Loucy (cell line): ENCODE data around the gene TFDP1.

ENCODE experiments used
- H2AFZ ChIP-seq: fragments of 200-600 bp; sonication (generic); 2 replicates; pipeline ENCODE4 v1.6.0; 2016; ENCODE audit warnings: antibody characterized with exemption, mild to moderate bottlenecking, low read length, moderate library complexity
- H3F3A ChIP-seq: fragments of 200-600 bp; 2 replicates; pipeline ENCODE4 v1.6.0; 2016; ENCODE audit warnings: antibody characterized with exemption, low read depth, mild to moderate bottlenecking
- H3K27me3 ChIP-seq: fragments of 200-600 bp; sonication (generic); 2 replicates; pipeline ENCODE4 v1.6.1; 2014; ENCODE audit warnings: low read length, mild to moderate bottlenecking; ENCODE audit not compliant: insufficient read depth, poor library complexity, severe bottlenecking
- H3K36me3 ChIP-seq: fragments of 200-600 bp; sonication (generic); 2 replicates; pipeline ENCODE4 v1.6.1; 2016; ENCODE audit warnings: low read length; ENCODE audit not compliant: insufficient read depth
- H3K4me1 ChIP-seq: fragments of 200-600 bp; sonication (generic); 2 replicates; pipeline ENCODE4 v1.5.1; 2014; ENCODE audit warnings: low read length, mild to moderate bottlenecking; ENCODE audit not compliant: insufficient read depth, poor library complexity, severe bottlenecking
- H3K4me2 ChIP-seq: fragments of 200-600 bp; sonication (generic); 2 replicates; pipeline ENCODE4 v1.6.0; 2014; ENCODE audit warnings: antibody characterized with exemption, low read length, low read depth, mild to moderate bottlenecking; ENCODE audit not compliant: poor library complexity, severe bottlenecking
- H3K4me3 ChIP-seq: fragments of 200-600 bp; sonication (generic); 2 replicates; pipeline ENCODE4 v1.5.1; 2014; ENCODE audit warnings: low read length, mild to moderate bottlenecking, mixed read lengths; ENCODE audit not compliant: poor library complexity, severe bottlenecking
- H3K79me2 ChIP-seq: fragments of 200-600 bp; sonication (generic); 2 replicates; pipeline ENCODE4 v1.6.1; 2014; ENCODE audit warnings: low read length; ENCODE audit not compliant: insufficient read depth
- H3K9ac ChIP-seq: fragments of 200-600 bp; sonication (generic); 2 replicates; pipeline ENCODE4 v1.6.0; 2014; ENCODE audit warnings: mild to moderate bottlenecking, low read depth, low read length, moderate library complexity; ENCODE audit not compliant: poor library complexity, severe bottlenecking
- H3K9me2 ChIP-seq: fragments of 200-600 bp; sonication (generic); replicated peaks from 2 replicates; pipeline ENCODE4 v1.6.1; 2016; ENCODE audit warnings: low read depth, low read length, mixed read lengths
- H3K9me3 ChIP-seq: fragments of 200-600 bp; sonication (generic); 2 replicates; pipeline ENCODE4 v1.6.1; 2014; ENCODE audit warnings: mild to moderate bottlenecking, antibody characterized with exemption, low read length, low read depth; ENCODE audit not compliant: insufficient read depth
- H4K20me1 ChIP-seq: fragments of 200-600 bp; sonication (generic); 2 replicates; pipeline ENCODE4 v1.6.0; 2014; ENCODE audit warnings: antibody characterized with exemption, low read length, mild to moderate bottlenecking; ENCODE audit not compliant: insufficient read depth, poor library complexity, severe bottlenecking
- EZH2phosphoT487 ChIP-seq: fragments of 200-600 bp; IDR thresholded peaks from 2 replicates; pipeline ENCODE4 v1.6.1; 2018; ENCODE audit warnings: antibody characterized with exemption, mild to moderate bottlenecking, moderate library complexity, borderline replicate concordance
- TF ChIP-seq, protein P1 (sequence below): fragments of 200-600 bp; sonication (generic); conservative IDR thresholded peaks from 2 replicates; pipeline ENCODE4 v1.5.1; 2014; ENCODE audit warnings: mild to moderate bottlenecking, antibody characterized with exemption, low read length

The TFDP1 gene

DNA sequence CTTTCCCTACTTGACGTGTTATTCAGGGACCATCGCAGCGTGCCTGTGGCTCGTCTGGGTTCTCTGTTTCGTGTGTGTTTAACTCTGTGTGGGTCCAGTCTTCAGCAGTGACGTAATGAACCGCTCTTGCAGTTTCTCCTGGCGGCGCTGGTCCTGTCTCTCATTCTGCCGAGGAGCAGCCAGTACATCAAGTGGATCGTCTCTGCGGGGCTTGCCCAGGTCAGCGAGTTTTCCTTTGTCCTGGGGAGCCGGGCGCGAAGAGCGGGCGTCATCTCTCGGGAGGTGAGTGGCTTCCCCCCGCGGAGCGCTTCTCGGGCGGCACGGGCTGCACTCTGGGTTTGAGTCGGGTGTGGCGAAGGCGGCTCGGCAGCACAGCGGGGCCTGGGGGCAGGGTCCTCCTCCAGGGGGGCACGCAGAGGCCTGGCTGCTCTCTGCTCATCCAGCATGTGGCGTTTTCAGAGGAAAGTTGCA is 36.3 kb upstream of the TFDP1 start:
- Histone ChIP-seq H3K9me2 (no peaks in the 10 kb centered on the region), H4K20me1 (no peaks in the 10 kb centered on the region), H3K27me3 (no peaks in the 10 kb centered on the region), H3K9me3 (no peaks in the 10 kb centered on the region), H3F3A (no peaks in the 10 kb centered on the region), H3K36me3 (peaks cover 29% of the 10 kb centered on the region; the same call in 1 of the 2 replicates), H3K4me3 (no peak overlapping the region), H3K9ac (no peak overlapping the region), H3K79me2 (no peaks in the 10 kb centered on the region), H3K4me2 (no peak overlapping the region), H3K4me1 (no peaks in the 10 kb centered on the region), H2AFZ (no peak overlapping the region)
- TF ChIP-seq, protein P1, sequence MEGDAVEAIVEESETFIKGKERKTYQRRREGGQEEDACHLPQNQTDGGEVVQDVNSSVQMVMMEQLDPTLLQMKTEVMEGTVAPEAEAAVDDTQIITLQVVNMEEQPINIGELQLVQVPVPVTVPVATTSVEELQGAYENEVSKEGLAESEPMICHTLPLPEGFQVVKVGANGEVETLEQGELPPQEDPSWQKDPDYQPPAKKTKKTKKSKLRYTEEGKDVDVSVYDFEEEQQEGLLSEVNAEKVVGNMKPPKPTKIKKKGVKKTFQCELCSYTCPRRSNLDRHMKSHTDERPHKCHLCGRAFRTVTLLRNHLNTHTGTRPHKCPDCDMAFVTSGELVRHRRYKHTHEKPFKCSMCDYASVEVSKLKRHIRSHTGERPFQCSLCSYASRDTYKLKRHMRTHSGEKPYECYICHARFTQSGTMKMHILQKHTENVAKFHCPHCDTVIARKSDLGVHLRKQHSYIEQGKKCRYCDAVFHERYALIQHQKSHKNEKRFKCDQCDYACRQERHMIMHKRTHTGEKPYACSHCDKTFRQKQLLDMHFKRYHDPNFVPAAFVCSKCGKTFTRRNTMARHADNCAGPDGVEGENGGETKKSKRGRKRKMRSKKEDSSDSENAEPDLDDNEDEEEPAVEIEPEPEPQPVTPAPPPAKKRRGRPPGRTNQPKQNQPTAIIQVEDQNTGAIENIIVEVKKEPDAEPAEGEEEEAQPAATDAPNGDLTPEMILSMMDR: no peak
- no peak for TF ChIP-seq EZH2phosphoT487

DNA sequence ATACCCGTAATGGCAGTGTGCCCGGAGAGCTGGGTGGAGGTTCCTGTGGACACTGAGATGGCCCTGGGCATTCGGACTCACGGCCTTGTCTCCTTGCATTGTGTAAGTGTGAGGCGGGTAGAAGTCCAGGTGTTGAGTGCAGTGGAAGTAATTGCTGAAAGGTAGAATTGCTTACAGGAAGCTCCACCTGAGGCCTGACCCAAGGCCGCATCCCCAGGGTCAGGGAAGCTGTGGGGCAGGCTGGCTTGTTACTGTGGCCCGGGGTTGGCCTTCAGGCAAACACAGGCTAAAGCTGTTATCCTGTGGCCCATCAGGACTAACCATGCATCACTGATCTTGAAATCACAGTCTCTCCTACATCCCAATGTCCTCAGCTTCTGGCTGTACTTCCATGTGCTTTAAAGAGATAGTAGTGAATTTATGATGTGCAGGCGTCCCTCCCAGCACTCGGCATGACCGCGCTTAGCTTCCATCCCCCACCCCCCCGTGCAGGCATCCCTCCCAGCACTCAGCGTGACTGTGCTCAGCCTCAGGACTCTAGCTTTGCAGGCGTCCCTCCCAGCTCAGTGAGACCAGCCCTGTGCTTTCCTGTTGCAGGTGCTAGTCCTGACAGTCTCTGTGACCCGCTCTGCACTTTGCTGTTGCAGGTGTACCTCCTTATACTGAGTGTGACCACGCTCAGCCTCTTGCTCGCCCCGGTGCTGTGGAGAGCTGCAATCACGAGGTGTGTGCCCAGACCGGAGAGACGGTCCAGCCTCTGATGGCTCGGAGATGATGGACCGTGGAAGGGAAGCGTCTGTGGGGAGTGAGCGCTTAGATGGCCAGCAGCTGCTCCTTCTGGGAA is 35.6 kb upstream of the TFDP1 start:
- Histone ChIP-seq H2AFZ (no peak overlapping the region), H3K9me2 (no peaks in the 10 kb centered on the region), H3K79me2 (no peaks in the 10 kb centered on the region), H3K4me1 (no peaks in the 10 kb centered on the region), H3K4me3 (no peak overlapping the region), H3K9ac (no peak overlapping the region), H3K27me3 (no peaks in the 10 kb centered on the region), H3K36me3 (peaks cover 35% of the 10 kb centered on the region; the same call in 1 of the 2 replicates), H4K20me1 (no peaks in the 10 kb centered on the region), H3F3A (no peaks in the 10 kb centered on the region), H3K4me2 (no peak overlapping the region), H3K9me3 (no peaks in the 10 kb centered on the region)
- TF ChIP-seq, protein P1: no peak
- TF ChIP-seq EZH2phosphoT487: no peak

DNA sequence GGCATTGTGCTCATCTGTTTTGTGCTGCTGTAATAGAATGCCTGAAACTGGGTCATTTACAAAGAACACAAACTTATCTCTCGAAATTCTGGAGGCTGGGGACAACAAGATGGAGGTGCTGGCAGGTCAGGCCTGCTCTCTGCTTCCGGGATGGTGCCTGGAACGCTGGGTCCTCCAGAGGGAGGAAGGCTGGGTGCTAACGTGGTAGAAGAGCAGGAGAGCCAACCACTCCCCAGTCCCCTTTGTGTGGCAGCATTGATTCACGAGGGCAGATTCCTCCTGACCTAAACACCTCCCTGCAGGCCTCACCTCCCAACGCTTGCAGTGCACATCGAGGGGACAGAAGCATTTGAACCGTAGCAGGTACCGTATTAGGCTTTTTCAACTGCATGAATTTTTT is 34.1 kb upstream of the TFDP1 start:
- TF ChIP-seq, protein P1: no peak
- no peak for TF ChIP-seq EZH2phosphoT487
- Histone ChIP-seq H3F3A (no peaks in the 10 kb centered on the region), H3K4me3 (no peak overlapping the region), H3K9me3 (no peaks in the 10 kb centered on the region), H3K27me3 (no peaks in the 10 kb centered on the region), H3K9ac (no peak overlapping the region), H2AFZ (no peak overlapping the region), H3K9me2 (no peaks in the 10 kb centered on the region), H3K79me2 (no peaks in the 10 kb centered on the region), H4K20me1 (no peaks in the 10 kb centered on the region), H3K4me2 (no peak overlapping the region), H3K4me1 (no peaks in the 10 kb centered on the region), H3K36me3 (peaks cover 38% of the 10 kb centered on the region; the same call in 1 of the 2 replicates)
